PC-3 (cell line): ENCODE data around the gene OTOF.

Source experiments
- EZH2 ChIP-seq: fragments of 300-600 bp; sonication (generic); IDR thresholded peaks from one replicate; pipeline ENCODE4 v1.6.1; 2017; ENCODE audit warnings: antibody characterized with exemption, mild to moderate bottlenecking, low read length; ENCODE audit not compliant: unreplicated experiment
- TF ChIP-seq, protein P1 (sequence below): fragments of 300-600 bp; sonication (generic); conservative IDR thresholded peaks from 2 replicates; pipeline ENCODE4 v1.5.1; 2017; ENCODE audit warnings: antibody characterized with exemption, low read depth, mild to moderate bottlenecking, low read length

DNA sequence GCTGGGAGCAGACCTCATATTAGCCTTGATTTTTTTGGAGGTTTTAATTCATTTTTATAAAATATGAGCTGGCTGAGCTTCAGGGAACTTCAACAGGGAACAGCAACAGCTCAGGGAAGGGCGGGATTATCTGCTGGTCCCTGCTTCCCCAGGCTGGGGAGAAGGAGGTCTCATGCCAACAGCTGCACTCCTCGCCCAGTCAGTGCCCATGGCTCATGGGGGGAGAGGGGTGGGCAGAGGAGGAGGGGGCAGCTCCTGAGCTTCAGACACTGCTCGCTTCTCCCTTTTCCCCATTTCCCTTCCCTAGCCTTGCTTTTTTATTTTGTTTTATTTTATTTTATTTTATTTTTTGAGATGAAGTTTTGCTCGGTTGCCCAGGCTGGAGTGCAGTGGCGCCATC is 442 bp upstream of the OTOF start:
- no peak for TF ChIP-seq EZH2
- TF ChIP-seq, protein P1, sequence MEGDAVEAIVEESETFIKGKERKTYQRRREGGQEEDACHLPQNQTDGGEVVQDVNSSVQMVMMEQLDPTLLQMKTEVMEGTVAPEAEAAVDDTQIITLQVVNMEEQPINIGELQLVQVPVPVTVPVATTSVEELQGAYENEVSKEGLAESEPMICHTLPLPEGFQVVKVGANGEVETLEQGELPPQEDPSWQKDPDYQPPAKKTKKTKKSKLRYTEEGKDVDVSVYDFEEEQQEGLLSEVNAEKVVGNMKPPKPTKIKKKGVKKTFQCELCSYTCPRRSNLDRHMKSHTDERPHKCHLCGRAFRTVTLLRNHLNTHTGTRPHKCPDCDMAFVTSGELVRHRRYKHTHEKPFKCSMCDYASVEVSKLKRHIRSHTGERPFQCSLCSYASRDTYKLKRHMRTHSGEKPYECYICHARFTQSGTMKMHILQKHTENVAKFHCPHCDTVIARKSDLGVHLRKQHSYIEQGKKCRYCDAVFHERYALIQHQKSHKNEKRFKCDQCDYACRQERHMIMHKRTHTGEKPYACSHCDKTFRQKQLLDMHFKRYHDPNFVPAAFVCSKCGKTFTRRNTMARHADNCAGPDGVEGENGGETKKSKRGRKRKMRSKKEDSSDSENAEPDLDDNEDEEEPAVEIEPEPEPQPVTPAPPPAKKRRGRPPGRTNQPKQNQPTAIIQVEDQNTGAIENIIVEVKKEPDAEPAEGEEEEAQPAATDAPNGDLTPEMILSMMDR: no peak
